Measurements from ENCODE around the gene GINS2. TPM values are rescaled to one million over a fixed set of nuclear protein-coding genes. Genes with fewer than 3 reads are reported as not detected.

Gene GINS2
- total RNA-seq (1 to 10 TPM in 2 of 10 donors, under 1 TPM in 8; 0.20 to 2.8 (median 0.80) TPM), polyA plus RNA-seq (under 1 TPM; 0.22 to 0.51 TPM)
- long read RNA-seq, donor 1, partial matches to known transcripts = 1 of 1 reads
- long read RNA-seq, donor 1, other reads (novel, unspliced or antisense) = 0 of 1 reads
- long read RNA-seq, donor 2 = 0 reads
- long read RNA-seq, donor 3, partial matches to known transcripts = 0 of 1 reads
- long read RNA-seq, donor 3, other reads (novel, unspliced or antisense) = 0 of 1 reads

DNA sequence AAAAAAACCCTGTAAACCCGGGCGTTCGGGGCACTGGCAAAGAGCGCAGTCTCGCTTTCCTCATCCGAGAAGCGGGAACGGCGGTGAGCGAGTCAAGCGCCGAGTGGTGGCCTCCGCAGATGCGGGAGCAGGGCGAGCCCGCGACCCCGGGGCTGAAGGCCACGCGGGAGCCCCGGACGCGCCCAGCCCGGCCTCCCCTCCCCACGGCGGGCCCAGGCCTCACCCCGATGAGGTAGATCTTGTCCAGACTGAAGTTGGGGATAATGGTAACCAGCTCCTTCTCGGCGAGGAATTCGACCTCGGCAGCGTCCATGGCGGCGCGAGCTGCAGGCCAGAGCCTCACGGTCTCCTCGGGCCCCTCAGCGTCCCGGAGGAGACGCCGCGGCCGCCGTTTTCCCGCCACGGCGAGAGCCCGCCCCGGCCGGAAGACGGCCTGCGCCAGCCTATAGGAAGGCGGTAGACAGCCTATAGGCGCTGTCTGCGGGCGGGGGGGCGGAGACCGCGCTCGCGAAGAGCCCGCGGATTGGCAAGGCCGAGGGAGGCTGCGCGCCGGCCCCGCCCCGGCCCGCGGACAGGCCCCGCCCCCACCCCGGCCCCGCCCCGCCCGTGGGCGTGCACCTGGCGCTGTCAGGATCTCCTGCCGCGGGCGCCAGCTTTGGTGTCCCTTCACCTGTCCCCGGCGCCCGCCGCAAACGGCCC is at the start of gene GINS2:
TSS of gene GINS2 (minus strand) at position 369 of the 699 bp plus-strand sequence. CDS start at position 313, 56 bp downstream.
- TF ChIP-seq, protein P1, sequence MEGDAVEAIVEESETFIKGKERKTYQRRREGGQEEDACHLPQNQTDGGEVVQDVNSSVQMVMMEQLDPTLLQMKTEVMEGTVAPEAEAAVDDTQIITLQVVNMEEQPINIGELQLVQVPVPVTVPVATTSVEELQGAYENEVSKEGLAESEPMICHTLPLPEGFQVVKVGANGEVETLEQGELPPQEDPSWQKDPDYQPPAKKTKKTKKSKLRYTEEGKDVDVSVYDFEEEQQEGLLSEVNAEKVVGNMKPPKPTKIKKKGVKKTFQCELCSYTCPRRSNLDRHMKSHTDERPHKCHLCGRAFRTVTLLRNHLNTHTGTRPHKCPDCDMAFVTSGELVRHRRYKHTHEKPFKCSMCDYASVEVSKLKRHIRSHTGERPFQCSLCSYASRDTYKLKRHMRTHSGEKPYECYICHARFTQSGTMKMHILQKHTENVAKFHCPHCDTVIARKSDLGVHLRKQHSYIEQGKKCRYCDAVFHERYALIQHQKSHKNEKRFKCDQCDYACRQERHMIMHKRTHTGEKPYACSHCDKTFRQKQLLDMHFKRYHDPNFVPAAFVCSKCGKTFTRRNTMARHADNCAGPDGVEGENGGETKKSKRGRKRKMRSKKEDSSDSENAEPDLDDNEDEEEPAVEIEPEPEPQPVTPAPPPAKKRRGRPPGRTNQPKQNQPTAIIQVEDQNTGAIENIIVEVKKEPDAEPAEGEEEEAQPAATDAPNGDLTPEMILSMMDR (IDR thresholded peaks at IDR 0.05) = no peak
- intact Hi-C loops (cut with DNase I) = no loop called here
- Histone ChIP-seq H3K27ac (no peak within 1 kb of the TSS), H3K36me3 (no peaks in the 10 kb centered on the region), H3K4me3 (peak within 1 kb of the TSS; percentile 53 to 84 (median 68)), H3K27me3 (peaks cover 0 to 6% (median 0%) of the 10 kb centered on the region in 7 donors), H3K4me1 (peaks cover 0 to 19% (median 13%) of the 10 kb centered on the region in 9 donors), H3K9me3 (no peaks in the 10 kb centered on the region)
- ATAC-seq (peak; percentile 99 to 100 (median 100)), DNase-seq (peak; percentile 82 to 91)
- 1 to 3% methylated on average over 73 to 86 of the region's 86 CpGs for WGBS, 2 donors

DNA sequence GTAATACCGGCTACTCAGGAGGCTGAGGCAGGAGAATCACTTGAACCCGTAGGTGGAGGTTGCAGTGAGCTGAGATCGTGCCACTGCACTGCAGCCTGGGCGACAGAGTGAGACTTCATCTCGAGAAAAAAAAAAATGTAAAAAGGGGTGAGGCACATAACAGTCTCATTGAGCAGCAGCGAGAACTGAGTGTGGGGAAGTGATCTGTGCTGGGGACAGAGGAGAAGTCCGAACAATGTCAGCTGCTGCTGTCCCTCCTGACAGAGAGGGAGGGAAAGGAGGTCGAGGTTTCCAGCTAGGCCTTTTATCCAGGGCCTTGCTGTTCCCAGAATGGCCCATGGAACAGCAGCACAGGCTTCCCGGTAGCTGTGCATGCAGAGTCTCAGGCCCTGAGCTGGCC is 48.2 kb upstream of the GINS2 start:
- Histone ChIP-seq H3K27ac (no peak overlapping the region), H3K27me3 (no peaks in the 10 kb centered on the region), H3K4me3 (no peak overlapping the region), H3K9me3 (no peaks in the 10 kb centered on the region), H3K36me3 (no peaks in the 10 kb centered on the region), H3K4me1 (peaks cover 0 to 25% (median 0%) of the 10 kb centered on the region in 9 donors)
- TF ChIP-seq, protein P1 (IDR thresholded peaks at IDR 0.05) = no peak
- WGBS, 2 donors = 88 to 92% methylated on average over 9 of the region's 9 CpGs
- DNase-seq (no peak), ATAC-seq (no peak)
- intact Hi-C loops (cut with DNase I) = no loop called here

DNA sequence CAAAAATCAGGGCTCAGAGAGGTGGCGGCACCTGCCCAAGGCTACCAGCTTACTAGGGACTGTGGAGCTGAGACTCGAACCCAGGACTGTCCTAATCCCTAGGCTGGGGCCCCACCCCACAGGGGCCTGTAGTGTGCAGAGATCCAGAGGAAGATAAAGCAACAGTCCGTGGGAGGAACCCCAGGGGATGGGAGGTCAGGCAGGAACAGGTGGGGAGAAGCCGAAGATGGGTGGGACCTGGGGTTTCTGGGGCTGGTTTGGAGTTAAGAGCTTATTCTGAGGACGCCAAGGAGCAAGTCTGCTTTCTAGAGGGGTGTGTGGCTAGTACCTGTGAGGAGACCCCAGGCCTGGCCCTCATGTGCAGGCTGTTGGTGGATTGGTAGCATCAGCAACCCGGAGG is 47.2 kb upstream of the GINS2 start:
- H3K9me3 ChIP-seq = no peaks in the 10 kb centered on the region
- H3K4me1 ChIP-seq = peaks cover 0 to 25% (median 0%) of the 10 kb centered on the region in 9 donors
- 74% methylated on average over 6 of the region's 6 CpGs for WGBS, 2 donors
- H3K4me3 ChIP-seq = no peak overlapping the region
- TF ChIP-seq, protein P1 (IDR thresholded peaks at IDR 0.05) = no peak
- DNase-seq = no peak
- H3K36me3 ChIP-seq = no peaks in the 10 kb centered on the region
- no peak for ATAC-seq
- no peaks in the 10 kb centered on the region for H3K27me3 ChIP-seq
- H3K27ac ChIP-seq = no peak overlapping the region
- intact Hi-C loops (cut with DNase I) = no loop called here

DNA sequence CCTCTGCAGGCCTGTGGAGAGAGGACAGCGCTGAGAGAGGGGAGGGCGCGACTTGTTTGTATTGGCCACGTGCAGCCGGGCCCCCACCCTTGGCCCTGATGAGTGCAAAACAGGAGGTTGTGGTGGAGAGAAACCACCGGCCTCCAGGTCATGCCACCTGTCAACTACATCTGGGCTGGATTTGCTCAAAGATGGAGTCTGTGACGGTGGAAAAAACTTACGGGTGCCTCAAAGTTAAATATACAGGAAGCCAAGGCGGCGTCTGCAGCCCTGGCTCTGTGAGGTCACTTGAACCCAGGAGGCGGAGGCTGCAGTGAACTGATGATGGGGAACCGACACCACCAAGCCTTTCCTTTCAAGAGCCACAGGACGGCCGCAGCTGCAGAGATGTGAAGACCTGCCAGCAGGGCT is 46.5 kb upstream of the GINS2 start:
- intact Hi-C loops (cut with DNase I) = no loop called here
- H3K9me3 ChIP-seq = no peaks in the 10 kb centered on the region
- 73 to 84% methylated on average over 14 of the region's 14 CpGs for WGBS, 2 donors
- H3K27me3 ChIP-seq = no peaks in the 10 kb centered on the region
- peaks cover 0 to 26% (median 0%) of the 10 kb centered on the region in 9 donors for H3K4me1 ChIP-seq
- no peak overlapping the region for H3K27ac ChIP-seq
- DNase-seq (no peak), ATAC-seq (no peak)
- H3K36me3 ChIP-seq = no peaks in the 10 kb centered on the region
- no peak overlapping the region for H3K4me3 ChIP-seq
- TF ChIP-seq, protein P1 (IDR thresholded peaks at IDR 0.05) = no peak
